ENCODE results near the gene RIMS4. TPM values are rescaled to one million over a fixed set of nuclear protein-coding genes. Genes with fewer than 3 reads are reported as not detected.
A peak's percentile ranks its signal among the peaks of the same experiment; 100 is the strongest.

Gene RIMS4
- total and polyA plus RNA-seq, 5 donors from 2014 or later, result not detected

- Histone ChIP-seq H3K9me3 (ENCODE audit: control insufficient read depth in 2 of 2, low read length in 2 of 2) (no peaks in the 10 kb centered on the region), H3K27ac (ENCODE audit: insufficient read depth, low read length, poor library complexity, severe bottlenecking) (no peak overlapping the region), H3K36me3 (ENCODE audit: control insufficient read depth, insufficient read depth, low read length) (no peaks in the 10 kb centered on the region), H3K4me3 (ENCODE audit: low read depth, low read length) (no peak overlapping the region), H3K4me1 (ENCODE audit: control insufficient read depth, insufficient read depth, low read length, poor library complexity, severe bottlenecking) (no peaks in the 10 kb centered on the region), H3K27me3 (ENCODE audit: control insufficient read depth, insufficient read depth, low read length) (no peaks in the 10 kb centered on the region)
- Mint-ChIP-seq H3K4me3 (peak overlapping the region in 1 of 4 donors; percentile 27), H3K9me3 (no peaks in the 10 kb centered on the region), H3K27ac (no peak overlapping the region), H3K36me3 (no peaks in the 10 kb centered on the region), H3K4me1 (peaks cover 0 to 5% (median 0%) of the 10 kb centered on the region in 4 donors), H3K27me3 (peaks cover 20% of the 10 kb centered on the region)
- ATAC-seq (ENCODE audit: low read depth in 2 of 2) (no peak), DNase-seq (no peak)
These were observed 19.5 kb downstream of the RIMS4 start for GRCh38 chr20:44790638-44791393.

- H3K4me1 ChIP-seq (ENCODE audit: control insufficient read depth, insufficient read depth, low read length, poor library complexity, severe bottlenecking), result no peaks in the 10 kb centered on the region
- no peak overlapping the region for H3K4me3 ChIP-seq (ENCODE audit: low read depth, low read length)
- no peak overlapping the region for H3K4me3 Mint-ChIP-seq
- peaks cover 20% of the 10 kb centered on the region for H3K27me3 Mint-ChIP-seq
- no peaks in the 10 kb centered on the region for H3K36me3 Mint-ChIP-seq
- H3K27me3 ChIP-seq (ENCODE audit: control insufficient read depth, insufficient read depth, low read length), result no peaks in the 10 kb centered on the region
- no peaks in the 10 kb centered on the region for H3K4me1 Mint-ChIP-seq
- H3K9me3 Mint-ChIP-seq, result no peaks in the 10 kb centered on the region
- H3K27ac ChIP-seq (ENCODE audit: insufficient read depth, low read length, poor library complexity, severe bottlenecking), result no peak overlapping the region
- no peaks in the 10 kb centered on the region for H3K9me3 ChIP-seq (ENCODE audit: control insufficient read depth in 2 of 2, low read length in 2 of 2)
- no peak overlapping the region for H3K27ac Mint-ChIP-seq
- no peak for DNase-seq
- H3K36me3 ChIP-seq (ENCODE audit: control insufficient read depth, insufficient read depth, low read length), result no peaks in the 10 kb centered on the region
- ATAC-seq (ENCODE audit: low read depth in 2 of 2), result no peak
These were observed 21.5 kb downstream of the RIMS4 start for GRCh38 chr20:44788706-44789456.

GRCh38 chr20:44787299-44787698 is 23.0 kb downstream of the RIMS4 start:
- H3K27me3 Mint-ChIP-seq, result peaks cover 20% of the 10 kb centered on the region
- no peak for ATAC-seq (ENCODE audit: low read depth in 2 of 2)

GRCh38 chr20:44785768-44786167 is 24.6 kb downstream of the RIMS4 start:
- no peak for ATAC-seq (ENCODE audit: low read depth in 2 of 2)
- H3K27ac ChIP-seq (ENCODE audit: insufficient read depth, low read length, poor library complexity, severe bottlenecking), result no peak overlapping the region
- H3K4me1 Mint-ChIP-seq, result no peaks in the 10 kb centered on the region
- H3K9me3 Mint-ChIP-seq, result peaks cover 0 to 3% (median 0%) of the 10 kb centered on the region in 7 donors
- no peak overlapping the region for H3K4me3 Mint-ChIP-seq
- no peaks in the 10 kb centered on the region for H3K4me1 ChIP-seq (ENCODE audit: control insufficient read depth, insufficient read depth, low read length, poor library complexity, severe bottlenecking)
- peaks cover 2% of the 10 kb centered on the region for H3K27me3 ChIP-seq (ENCODE audit: control insufficient read depth, insufficient read depth, low read length)
- H3K27ac Mint-ChIP-seq, result no peak overlapping the region
- no peaks in the 10 kb centered on the region for H3K36me3 ChIP-seq (ENCODE audit: control insufficient read depth, insufficient read depth, low read length)
- no peaks in the 10 kb centered on the region for H3K9me3 ChIP-seq (ENCODE audit: control insufficient read depth in 2 of 2, low read length in 2 of 2)
- no peak overlapping the region for H3K4me3 ChIP-seq (ENCODE audit: low read depth, low read length)
- DNase-seq, result no peak
- H3K36me3 Mint-ChIP-seq, result no peaks in the 10 kb centered on the region
- H3K27me3 Mint-ChIP-seq, result peaks cover 13% of the 10 kb centered on the region

More at GRCh38 chr20:44787299-44787698, 23.0 kb downstream of the RIMS4 start:
- Mint-ChIP-seq H3K27ac (no peak overlapping the region), H3K9me3 (no peaks in the 10 kb centered on the region), H3K4me1 (no peaks in the 10 kb centered on the region), H3K4me3 (no peak overlapping the region), H3K36me3 (no peaks in the 10 kb centered on the region)
- no peaks in the 10 kb centered on the region for H3K36me3 ChIP-seq (ENCODE audit: control insufficient read depth, insufficient read depth, low read length)
- H3K27me3 ChIP-seq (ENCODE audit: control insufficient read depth, insufficient read depth, low read length), result peaks cover 2% of the 10 kb centered on the region
- no peak overlapping the region for H3K4me3 ChIP-seq (ENCODE audit: low read depth, low read length)
- H3K4me1 ChIP-seq (ENCODE audit: control insufficient read depth, insufficient read depth, low read length, poor library complexity, severe bottlenecking), result no peaks in the 10 kb centered on the region
- H3K9me3 ChIP-seq (ENCODE audit: control insufficient read depth in 2 of 2, low read length in 2 of 2), result no peaks in the 10 kb centered on the region
- no peak for DNase-seq
- no peak overlapping the region for H3K27ac ChIP-seq (ENCODE audit: insufficient read depth, low read length, poor library complexity, severe bottlenecking)

- Histone ChIP-seq H3K9me3 (ENCODE audit: control insufficient read depth in 2 of 2, low read length in 2 of 2) (no peaks in the 10 kb centered on the region), H3K27ac (ENCODE audit: insufficient read depth, low read length, poor library complexity, severe bottlenecking) (no peak overlapping the region), H3K27me3 (ENCODE audit: control insufficient read depth, insufficient read depth, low read length) (peaks cover 2% of the 10 kb centered on the region), H3K36me3 (ENCODE audit: control insufficient read depth, insufficient read depth, low read length) (no peaks in the 10 kb centered on the region), H3K4me3 (ENCODE audit: low read depth, low read length) (no peak overlapping the region), H3K4me1 (ENCODE audit: control insufficient read depth, insufficient read depth, low read length, poor library complexity, severe bottlenecking) (no peaks in the 10 kb centered on the region)
- H3K27me3 Mint-ChIP-seq, result peaks cover 13% of the 10 kb centered on the region
- peaks cover 0 to 3% (median 0%) of the 10 kb centered on the region in 7 donors for H3K9me3 Mint-ChIP-seq
- no peaks in the 10 kb centered on the region for H3K4me1 Mint-ChIP-seq
- H3K4me3 Mint-ChIP-seq, result no peak overlapping the region
- no peak overlapping the region for H3K27ac Mint-ChIP-seq
- H3K36me3 Mint-ChIP-seq, result no peaks in the 10 kb centered on the region
- DNase-seq (no peak), ATAC-seq (ENCODE audit: low read depth in 2 of 2) (no peak)
These were observed 25.7 kb downstream of the RIMS4 start for GRCh38 chr20:44784688-44785087.

GRCh38 chr20:44781791-44782190 is 28.6 kb downstream of the RIMS4 start:
- Mint-ChIP-seq H3K4me1 (no peaks in the 10 kb centered on the region), H3K27ac (no peak overlapping the region), H3K9me3 (peaks cover 0 to 4% (median 1%) of the 10 kb centered on the region in 7 donors), H3K36me3 (no peaks in the 10 kb centered on the region), H3K27me3 (no peaks in the 10 kb centered on the region), H3K4me3 (no peak overlapping the region)
- DNase-seq (no peak), ATAC-seq (ENCODE audit: low read depth in 2 of 2) (no peak)
- H3K4me3 ChIP-seq (ENCODE audit: low read depth, low read length), result no peak overlapping the region
- no peak overlapping the region for H3K27ac ChIP-seq (ENCODE audit: insufficient read depth, low read length, poor library complexity, severe bottlenecking)
- no peaks in the 10 kb centered on the region for H3K9me3 ChIP-seq (ENCODE audit: control insufficient read depth in 2 of 2, low read length in 2 of 2)
- H3K4me1 ChIP-seq (ENCODE audit: control insufficient read depth, insufficient read depth, low read length, poor library complexity, severe bottlenecking), result no peaks in the 10 kb centered on the region
- peaks cover 4% of the 10 kb centered on the region for H3K27me3 ChIP-seq (ENCODE audit: control insufficient read depth, insufficient read depth, low read length)
- no peaks in the 10 kb centered on the region for H3K36me3 ChIP-seq (ENCODE audit: control insufficient read depth, insufficient read depth, low read length)

- DNase-seq (no peak), ATAC-seq (ENCODE audit: low read depth in 2 of 2) (no peak)
- Histone ChIP-seq H3K4me3 (ENCODE audit: low read depth, low read length) (no peak overlapping the region), H3K4me1 (ENCODE audit: control insufficient read depth, insufficient read depth, low read length, poor library complexity, severe bottlenecking) (no peaks in the 10 kb centered on the region), H3K27ac (ENCODE audit: insufficient read depth, low read length, poor library complexity, severe bottlenecking) (no peak overlapping the region), H3K36me3 (ENCODE audit: control insufficient read depth, insufficient read depth, low read length) (no peaks in the 10 kb centered on the region), H3K9me3 (ENCODE audit: control insufficient read depth in 2 of 2, low read length in 2 of 2) (no peaks in the 10 kb centered on the region), H3K27me3 (ENCODE audit: control insufficient read depth, insufficient read depth, low read length) (peaks cover 4% of the 10 kb centered on the region)
- H3K27me3 Mint-ChIP-seq, result peaks cover 4% of the 10 kb centered on the region
- H3K27ac Mint-ChIP-seq, result no peak overlapping the region
- no peaks in the 10 kb centered on the region for H3K4me1 Mint-ChIP-seq
- H3K4me3 Mint-ChIP-seq, result no peak overlapping the region
- H3K36me3 Mint-ChIP-seq, result no peaks in the 10 kb centered on the region
- H3K9me3 Mint-ChIP-seq, result peaks cover 0 to 4% (median 3%) of the 10 kb centered on the region in 7 donors
These were observed 29.2 kb downstream of the RIMS4 start for GRCh38 chr20:44781118-44781517.
